Ishikawa (cell line): ENCODE data around the gene ALDH16A1.

Experiments used
- CEBPB ChIP-seq: IDR thresholded peaks from 2 replicates; pipeline ENCODE4 v1.6.1; 2012
- CREB1 ChIP-seq: IDR thresholded peaks from 2 replicates; pipeline ENCODE4 v1.6.1; 2012; ENCODE audit warnings: low read depth
- EGR1 ChIP-seq: IDR thresholded peaks from 2 replicates; pipeline ENCODE4 v1.6.1; 2012
- EP300 ChIP-seq: IDR thresholded peaks from 2 replicates; pipeline ENCODE4 v1.6.1; 2012; ENCODE audit warnings: borderline replicate concordance
- FOXM1 ChIP-seq: IDR thresholded peaks from 2 replicates; pipeline ENCODE4 v1.6.1; 2012; ENCODE audit warnings: low read depth, borderline replicate concordance
- NFIC ChIP-seq: IDR thresholded peaks from 2 replicates; pipeline ENCODE4 v1.6.1; 2012
- RAD21 ChIP-seq: IDR thresholded peaks from 2 replicates; pipeline ENCODE4 v1.6.1; 2012; ENCODE audit warnings: low read depth
- TAF1 ChIP-seq: IDR thresholded peaks from 2 replicates; pipeline ENCODE4 v1.6.1; 2012; ENCODE audit warnings: low read depth, mild to moderate bottlenecking
- TCF12 ChIP-seq: IDR thresholded peaks from 2 replicates; pipeline ENCODE4 v1.6.1; 2012; ENCODE audit warnings: low read depth
- TEAD4 ChIP-seq: IDR thresholded peaks from 2 replicates; pipeline ENCODE4 v1.6.1; 2012
- YY1 ChIP-seq: IDR thresholded peaks from 2 replicates; pipeline ENCODE4 v1.6.1; 2012; ENCODE audit warnings: low read depth
- ZBTB7A ChIP-seq: IDR thresholded peaks from 2 replicates; pipeline ENCODE4 v1.6.1; 2012; ENCODE audit warnings: low read depth
- TF ChIP-seq, protein P1 (sequence below): IDR thresholded peaks from 2 replicates; pipeline ENCODE4 v1.6.1; 2012
- TF ChIP-seq, protein P2 (sequence below): IDR thresholded peaks from 2 replicates; pipeline ENCODE4 v1.6.1; 2012; ENCODE audit warnings: low read depth, mild to moderate bottlenecking
- TF ChIP-seq, protein P3 (sequence below): IDR thresholded peaks from 2 replicates; pipeline ENCODE4 v1.6.1; 2012

Gene ALDH16A1

DNA sequence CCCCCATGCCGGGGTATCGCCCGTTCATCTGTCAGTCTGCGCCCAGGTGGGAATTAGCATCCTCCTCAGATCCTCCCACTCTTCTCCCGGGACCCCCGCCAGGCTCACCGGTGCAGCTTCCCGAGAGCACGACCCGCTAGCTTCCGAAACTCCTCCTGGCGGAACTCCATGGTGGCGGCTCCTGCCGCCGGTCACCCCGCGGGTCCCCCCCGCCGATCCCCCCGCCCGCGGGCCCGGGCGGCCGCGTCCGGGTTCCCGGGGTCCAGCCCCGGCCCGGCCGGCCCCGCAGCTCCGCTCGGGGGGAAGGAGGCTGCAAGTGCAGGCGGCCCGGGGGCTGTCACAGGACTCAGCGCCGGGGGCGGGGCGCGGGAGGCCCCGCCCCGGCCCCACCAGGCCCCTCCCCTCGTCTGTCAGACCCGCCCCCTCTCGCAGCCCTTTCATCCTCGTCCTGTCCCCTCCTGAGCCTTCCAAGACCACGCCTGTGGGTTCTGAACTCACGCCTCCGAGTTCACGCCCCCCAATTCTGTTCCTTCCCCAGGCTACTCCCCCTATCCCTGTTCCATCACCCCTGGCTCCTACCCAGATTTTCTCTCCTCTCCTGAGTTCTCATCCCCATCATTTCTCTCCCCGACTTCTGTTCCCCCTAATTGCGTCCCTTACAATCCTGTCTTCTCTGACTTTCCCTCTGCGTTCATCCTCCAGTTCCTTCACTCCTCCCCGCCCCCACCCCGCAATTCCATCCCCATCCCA is 11.6 kb upstream of the ALDH16A1 start, which contains the start of gene SLC17A7:
TSS of gene SLC17A7 (minus strand) at position 318 of the 750 bp plus-strand sequence. CDS start at position 170, 148 bp downstream.
- no peak for TF ChIP-seq EP300
- no peak for TF ChIP-seq EGR1
- TF ChIP-seq TCF12: no peak
- TF ChIP-seq NFIC: no peak
- TF ChIP-seq FOXM1: no peak
- TF ChIP-seq RAD21: no peak
- no peak for TF ChIP-seq CEBPB
- no peak for TF ChIP-seq TAF1
- no peak for TF ChIP-seq CREB1
- TF ChIP-seq, protein P1, sequence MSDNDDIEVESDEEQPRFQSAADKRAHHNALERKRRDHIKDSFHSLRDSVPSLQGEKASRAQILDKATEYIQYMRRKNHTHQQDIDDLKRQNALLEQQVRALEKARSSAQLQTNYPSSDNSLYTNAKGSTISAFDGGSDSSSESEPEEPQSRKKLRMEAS: no peak

DNA sequence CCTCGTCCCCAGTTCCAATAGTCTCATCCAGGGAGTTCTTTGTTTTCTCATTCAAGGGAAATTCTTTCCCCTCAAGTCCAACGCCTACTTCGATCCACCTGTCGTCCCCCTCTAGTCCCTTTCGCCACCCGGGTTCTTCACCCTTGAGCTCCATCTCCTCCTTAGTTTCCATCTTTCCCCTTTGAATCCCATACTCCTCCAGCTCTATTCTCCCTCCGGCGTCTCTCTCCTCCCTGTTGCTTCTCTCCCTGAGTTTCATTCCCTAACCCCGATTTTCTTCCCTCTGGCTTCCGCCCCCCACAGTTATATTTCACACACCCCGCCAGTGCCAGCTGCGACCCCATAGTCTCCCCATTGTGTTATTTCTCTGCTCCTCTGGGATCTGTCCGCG is 11.1 kb upstream of the ALDH16A1 start:
- TF ChIP-seq NFIC: no peak
- TF ChIP-seq, protein P2, sequence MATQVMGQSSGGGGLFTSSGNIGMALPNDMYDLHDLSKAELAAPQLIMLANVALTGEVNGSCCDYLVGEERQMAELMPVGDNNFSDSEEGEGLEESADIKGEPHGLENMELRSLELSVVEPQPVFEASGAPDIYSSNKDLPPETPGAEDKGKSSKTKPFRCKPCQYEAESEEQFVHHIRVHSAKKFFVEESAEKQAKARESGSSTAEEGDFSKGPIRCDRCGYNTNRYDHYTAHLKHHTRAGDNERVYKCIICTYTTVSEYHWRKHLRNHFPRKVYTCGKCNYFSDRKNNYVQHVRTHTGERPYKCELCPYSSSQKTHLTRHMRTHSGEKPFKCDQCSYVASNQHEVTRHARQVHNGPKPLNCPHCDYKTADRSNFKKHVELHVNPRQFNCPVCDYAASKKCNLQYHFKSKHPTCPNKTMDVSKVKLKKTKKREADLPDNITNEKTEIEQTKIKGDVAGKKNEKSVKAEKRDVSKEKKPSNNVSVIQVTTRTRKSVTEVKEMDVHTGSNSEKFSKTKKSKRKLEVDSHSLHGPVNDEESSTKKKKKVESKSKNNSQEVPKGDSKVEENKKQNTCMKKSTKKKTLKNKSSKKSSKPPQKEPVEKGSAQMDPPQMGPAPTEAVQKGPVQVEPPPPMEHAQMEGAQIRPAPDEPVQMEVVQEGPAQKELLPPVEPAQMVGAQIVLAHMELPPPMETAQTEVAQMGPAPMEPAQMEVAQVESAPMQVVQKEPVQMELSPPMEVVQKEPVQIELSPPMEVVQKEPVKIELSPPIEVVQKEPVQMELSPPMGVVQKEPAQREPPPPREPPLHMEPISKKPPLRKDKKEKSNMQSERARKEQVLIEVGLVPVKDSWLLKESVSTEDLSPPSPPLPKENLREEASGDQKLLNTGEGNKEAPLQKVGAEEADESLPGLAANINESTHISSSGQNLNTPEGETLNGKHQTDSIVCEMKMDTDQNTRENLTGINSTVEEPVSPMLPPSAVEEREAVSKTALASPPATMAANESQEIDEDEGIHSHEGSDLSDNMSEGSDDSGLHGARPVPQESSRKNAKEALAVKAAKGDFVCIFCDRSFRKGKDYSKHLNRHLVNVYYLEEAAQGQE: no peak
- TF ChIP-seq TEAD4: no peak
- no peak for TF ChIP-seq CREB1
- TF ChIP-seq TCF12: no peak
- TF ChIP-seq TAF1: no peak
- TF ChIP-seq FOXM1: no peak
- TF ChIP-seq CEBPB: no peak
- TF ChIP-seq RAD21: no peak
- TF ChIP-seq YY1: no peak
- no peak for TF ChIP-seq ZBTB7A
- no peak for TF ChIP-seq EGR1
- TF ChIP-seq, protein P3, sequence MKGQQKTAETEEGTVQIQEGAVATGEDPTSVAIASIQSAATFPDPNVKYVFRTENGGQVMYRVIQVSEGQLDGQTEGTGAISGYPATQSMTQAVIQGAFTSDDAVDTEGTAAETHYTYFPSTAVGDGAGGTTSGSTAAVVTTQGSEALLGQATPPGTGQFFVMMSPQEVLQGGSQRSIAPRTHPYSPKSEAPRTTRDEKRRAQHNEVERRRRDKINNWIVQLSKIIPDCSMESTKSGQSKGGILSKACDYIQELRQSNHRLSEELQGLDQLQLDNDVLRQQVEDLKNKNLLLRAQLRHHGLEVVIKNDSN: no peak
- TF ChIP-seq, protein P1: no peak

DNA sequence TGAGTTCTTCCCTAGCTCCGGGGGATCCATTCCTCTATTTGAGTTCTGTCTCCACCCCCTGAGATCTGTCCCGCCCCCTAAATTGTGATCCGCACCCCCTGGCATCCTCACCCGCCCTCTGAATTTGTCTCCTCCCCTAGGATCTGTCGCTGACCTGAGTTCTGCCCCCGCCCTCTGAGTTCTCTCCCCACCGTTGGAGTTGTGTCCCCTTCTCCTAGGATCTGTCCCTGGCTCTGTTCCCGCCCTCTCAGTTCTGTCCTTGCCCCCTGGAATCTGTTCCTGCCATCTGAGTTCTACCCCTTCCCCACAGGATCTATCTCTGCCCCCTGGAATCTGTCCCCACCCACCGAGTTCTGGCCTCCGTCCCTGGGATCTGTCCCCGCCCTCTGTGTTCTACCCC is 10.7 kb upstream of the ALDH16A1 start:
- TF ChIP-seq, protein P2: no peak
- TF ChIP-seq TAF1: no peak
- no peak for TF ChIP-seq TEAD4
- no peak for TF ChIP-seq CREB1
- no peak for TF ChIP-seq TCF12
- TF ChIP-seq CEBPB: no peak
- no peak for TF ChIP-seq YY1
- TF ChIP-seq ZBTB7A: no peak
- TF ChIP-seq EP300: no peak
- TF ChIP-seq, protein P1: no peak
- TF ChIP-seq FOXM1: no peak
- TF ChIP-seq, protein P3: no peak
- no peak for TF ChIP-seq NFIC
- no peak for TF ChIP-seq EGR1
- TF ChIP-seq RAD21: no peak

DNA sequence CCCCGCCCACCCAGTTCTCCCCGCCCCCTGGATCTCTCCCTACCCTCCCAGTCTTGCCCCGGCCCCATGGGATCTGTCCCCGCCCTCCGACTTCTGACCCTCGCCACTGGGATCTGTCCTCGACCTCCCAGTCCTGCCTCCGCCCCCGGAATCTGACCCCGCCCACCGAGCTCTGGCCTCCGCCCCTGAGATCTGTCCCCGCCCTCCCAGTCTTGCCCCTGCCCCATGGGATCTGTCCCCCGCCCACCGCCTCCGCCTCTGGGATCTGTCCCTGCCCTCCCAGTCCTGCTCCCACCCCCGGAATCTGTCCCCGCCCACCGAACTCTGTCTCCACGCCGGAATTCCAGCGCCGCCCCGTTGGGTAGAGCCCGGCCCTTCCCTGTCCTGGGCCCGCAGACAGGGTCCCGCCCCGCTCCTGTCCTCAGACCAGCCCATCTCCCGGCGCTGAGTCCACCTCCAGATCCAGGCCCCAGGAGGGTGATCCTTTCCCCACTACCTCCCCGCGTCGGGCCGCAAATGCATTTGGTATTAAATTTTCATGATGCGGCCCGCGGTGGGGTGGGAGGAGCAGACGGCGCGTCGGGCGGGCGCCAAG is 10.2 kb upstream of the ALDH16A1 start:
- TF ChIP-seq EGR1 (peak; percentile 63; the same call in 1 of the 2 replicates), TEAD4 (peak; percentile 73)
- TF ChIP-seq, protein P2: no peak
